Left ventricle myocardium inferior (tissue), 1 donor: ENCODE results near the gene FSTL5. TPM values are rescaled to one million over a fixed set of nuclear protein-coding genes. Genes with fewer than 3 reads are reported as not detected.

Experiments used
- DNase-seq: peaks from one replicate; pipeline ENCODE4 v3.0.0-alpha.2; 2020
- H3K27ac ChIP-seq: fragments of 200-600 bp; replicated peaks from 2 replicates; pipeline ENCODE4 v1.8.0; 2021
- H3K27me3 ChIP-seq: fragments of 200-600 bp; 2 replicates; pipeline ENCODE4 v1.8.0; 2021; ENCODE audit warnings: low read depth
- H3K36me3 ChIP-seq: fragments of 200-600 bp; 2 replicates; pipeline ENCODE4 v1.8.0; 2021
- H3K4me1 ChIP-seq: fragments of 200-600 bp; 2 replicates; pipeline ENCODE4 v1.8.0; 2021
- H3K4me3 ChIP-seq: fragments of 200-600 bp; 2 replicates; pipeline ENCODE4 v1.8.0; 2021; ENCODE audit warnings: mild to moderate bottlenecking, moderate library complexity
- H3K9me3 ChIP-seq: fragments of 200-600 bp; replicated peaks from 2 replicates; pipeline ENCODE4 v1.8.0; 2021
- intact Hi-C: fragments of 100-400 bp; cut with micrococcal nuclease; formaldehyde crosslinking; loops from one replicate; pipeline ENCODE4 v1.11.0; 2022
- total RNA-seq: library from RNA; stranded (reverse); fragmentation: NEBNext Ultra II Directional; extraction: Animal tissue kit (Norgen Biotek cat#: 25700); gene quantifications from one replicate; pipeline ENCODE4 v1.2.1, GENCODE V29; 2021
- TF ChIP-seq, protein P1 (sequence below): fragments of 200-600 bp; IDR thresholded peaks from 2 replicates; pipeline ENCODE4 v1.8.0; 2021; ENCODE audit warnings: antibody characterized with exemption, mild to moderate bottlenecking, borderline replicate concordance
- donor health status: DM: no; HTN: yes; CAD: no; lungs with severe emphysema.

FSTL5 gene
- total RNA-seq, 1 donor from 2014 or later, result not detected

DNA sequence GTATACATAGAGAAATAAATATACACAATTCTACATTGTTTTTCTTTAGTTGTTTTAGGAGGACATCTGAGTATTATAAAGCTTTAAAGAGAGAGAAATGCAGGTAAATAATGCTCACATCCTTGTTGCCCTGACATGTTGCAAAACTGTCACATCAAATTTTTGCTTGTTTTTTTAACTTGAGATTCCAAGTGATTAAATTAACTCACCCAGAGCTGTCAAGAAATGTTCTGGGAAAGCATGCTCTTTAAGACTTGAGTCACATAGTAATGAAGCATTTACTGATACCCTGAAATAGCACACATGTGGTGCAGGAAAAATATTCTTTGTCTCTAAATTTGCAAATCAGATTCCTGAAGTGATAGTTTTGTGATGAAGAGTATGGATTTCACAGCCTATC is 665.6 kb downstream of the FSTL5 start:
- DNase-seq, result no peak
- no peak overlapping the region for H3K4me3 ChIP-seq
- TF ChIP-seq, protein P1, sequence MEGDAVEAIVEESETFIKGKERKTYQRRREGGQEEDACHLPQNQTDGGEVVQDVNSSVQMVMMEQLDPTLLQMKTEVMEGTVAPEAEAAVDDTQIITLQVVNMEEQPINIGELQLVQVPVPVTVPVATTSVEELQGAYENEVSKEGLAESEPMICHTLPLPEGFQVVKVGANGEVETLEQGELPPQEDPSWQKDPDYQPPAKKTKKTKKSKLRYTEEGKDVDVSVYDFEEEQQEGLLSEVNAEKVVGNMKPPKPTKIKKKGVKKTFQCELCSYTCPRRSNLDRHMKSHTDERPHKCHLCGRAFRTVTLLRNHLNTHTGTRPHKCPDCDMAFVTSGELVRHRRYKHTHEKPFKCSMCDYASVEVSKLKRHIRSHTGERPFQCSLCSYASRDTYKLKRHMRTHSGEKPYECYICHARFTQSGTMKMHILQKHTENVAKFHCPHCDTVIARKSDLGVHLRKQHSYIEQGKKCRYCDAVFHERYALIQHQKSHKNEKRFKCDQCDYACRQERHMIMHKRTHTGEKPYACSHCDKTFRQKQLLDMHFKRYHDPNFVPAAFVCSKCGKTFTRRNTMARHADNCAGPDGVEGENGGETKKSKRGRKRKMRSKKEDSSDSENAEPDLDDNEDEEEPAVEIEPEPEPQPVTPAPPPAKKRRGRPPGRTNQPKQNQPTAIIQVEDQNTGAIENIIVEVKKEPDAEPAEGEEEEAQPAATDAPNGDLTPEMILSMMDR, result no peak
- no peaks in the 10 kb centered on the region for H3K36me3 ChIP-seq
- intact Hi-C loops, result no loop called here
- H3K4me1 ChIP-seq, result no peaks in the 10 kb centered on the region
- no peaks in the 10 kb centered on the region for H3K9me3 ChIP-seq
- H3K27me3 ChIP-seq, result no peaks in the 10 kb centered on the region
- no peak overlapping the region for H3K27ac ChIP-seq

DNA sequence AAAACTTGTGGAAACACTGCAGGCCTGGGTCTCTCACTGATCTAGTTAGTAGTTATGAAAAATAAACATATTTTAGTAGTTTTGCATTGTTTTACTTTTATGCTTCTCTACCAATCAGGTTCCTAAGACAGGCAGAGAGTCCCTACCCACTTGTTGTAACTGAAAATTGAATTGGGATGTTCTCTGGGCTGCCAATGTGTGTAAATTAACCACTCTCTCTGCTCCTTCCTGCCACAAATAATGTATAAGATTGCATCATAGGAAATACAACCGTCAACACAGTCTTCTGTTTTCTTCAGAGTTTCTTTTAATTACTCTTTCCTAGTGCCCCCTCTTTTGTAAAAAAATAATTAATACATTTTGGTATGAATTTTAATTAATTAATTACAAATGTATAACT is 677.3 kb downstream of the FSTL5 start:
- no peaks in the 10 kb centered on the region for H3K36me3 ChIP-seq
- no peak overlapping the region for H3K27ac ChIP-seq
- no peaks in the 10 kb centered on the region for H3K9me3 ChIP-seq
- no peaks in the 10 kb centered on the region for H3K27me3 ChIP-seq
- no peaks in the 10 kb centered on the region for H3K4me1 ChIP-seq
- intact Hi-C loops, result no loop called here
- DNase-seq, result no peak
- H3K4me3 ChIP-seq, result no peak overlapping the region
- TF ChIP-seq, protein P1, result no peak

DNA sequence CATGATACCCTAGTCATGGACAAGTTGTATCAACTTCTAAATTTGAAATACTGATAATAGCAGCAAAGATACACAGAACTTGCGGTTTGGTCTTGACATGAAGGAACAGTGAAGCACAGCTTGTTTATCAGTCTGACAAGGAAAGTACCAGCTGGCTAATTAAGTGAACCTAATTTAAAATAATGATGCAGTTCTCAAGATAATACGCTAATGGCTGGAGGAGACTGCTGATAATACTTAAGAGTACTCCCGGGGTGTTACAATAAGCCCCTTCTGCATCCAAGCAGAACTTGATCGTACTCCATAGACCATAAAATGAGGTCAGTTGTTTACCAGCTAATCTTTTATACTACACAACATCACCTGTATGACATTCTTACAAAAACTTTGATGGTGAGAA is 697.5 kb downstream of the FSTL5 start:
- DNase-seq, result no peak
- H3K4me1 ChIP-seq, result no peaks in the 10 kb centered on the region
- H3K27me3 ChIP-seq, result no peaks in the 10 kb centered on the region
- no peak overlapping the region for H3K27ac ChIP-seq
- intact Hi-C loops, result no loop called here
- H3K4me3 ChIP-seq, result no peak overlapping the region
- TF ChIP-seq, protein P1, result no peak
- no peaks in the 10 kb centered on the region for H3K36me3 ChIP-seq
- no peaks in the 10 kb centered on the region for H3K9me3 ChIP-seq

DNA sequence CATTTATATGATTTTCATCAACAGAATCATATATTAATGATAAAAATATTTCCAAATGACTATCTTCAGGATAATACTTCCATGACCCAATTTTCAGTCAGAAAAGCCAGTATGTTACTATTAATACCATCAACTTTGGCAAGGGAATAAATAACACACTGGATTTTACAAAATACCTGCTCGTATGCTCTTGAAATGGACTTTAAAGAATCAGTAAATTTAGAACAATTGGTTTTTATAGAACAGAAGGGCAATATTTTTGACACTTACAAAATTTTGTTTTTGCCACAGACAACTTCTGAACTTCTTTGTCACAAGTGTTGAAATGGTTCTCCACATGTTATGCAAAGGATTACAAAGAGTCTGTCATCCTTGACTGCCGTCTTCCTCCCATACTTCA is 700.4 kb downstream of the FSTL5 start:
- H3K36me3 ChIP-seq, result no peaks in the 10 kb centered on the region
- DNase-seq, result no peak
- no peaks in the 10 kb centered on the region for H3K4me1 ChIP-seq
- no peaks in the 10 kb centered on the region for H3K9me3 ChIP-seq
- H3K27ac ChIP-seq, result no peak overlapping the region
- intact Hi-C loops, result no loop called here
- no peaks in the 10 kb centered on the region for H3K27me3 ChIP-seq
- no peak overlapping the region for H3K4me3 ChIP-seq
- TF ChIP-seq, protein P1, result no peak

DNA sequence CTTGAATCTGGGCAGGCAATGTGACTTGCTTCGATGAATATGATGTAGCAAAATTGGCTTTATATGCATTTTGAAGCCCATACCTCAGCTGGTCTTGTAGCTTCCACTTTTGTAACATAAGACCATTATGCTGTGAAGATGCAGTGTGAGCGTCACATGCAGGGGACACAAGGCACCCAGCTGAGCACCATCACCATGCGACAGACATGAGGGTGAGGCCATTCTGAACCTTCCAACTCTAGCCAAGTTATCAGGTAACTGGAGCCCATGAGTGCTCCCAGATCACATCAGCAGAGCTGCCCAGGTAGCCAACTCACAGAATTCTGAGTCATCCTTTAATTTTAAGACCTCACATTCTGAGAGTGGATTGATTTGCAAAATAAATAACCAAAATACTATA is 705.9 kb downstream of the FSTL5 start:
- no peaks in the 10 kb centered on the region for H3K4me1 ChIP-seq
- H3K27ac ChIP-seq, result no peak overlapping the region
- no peaks in the 10 kb centered on the region for H3K36me3 ChIP-seq
- H3K9me3 ChIP-seq, result no peaks in the 10 kb centered on the region
- intact Hi-C loops, result no loop called here
- no peaks in the 10 kb centered on the region for H3K27me3 ChIP-seq
- no peak overlapping the region for H3K4me3 ChIP-seq
- TF ChIP-seq, protein P1, result no peak
- DNase-seq, result no peak

DNA sequence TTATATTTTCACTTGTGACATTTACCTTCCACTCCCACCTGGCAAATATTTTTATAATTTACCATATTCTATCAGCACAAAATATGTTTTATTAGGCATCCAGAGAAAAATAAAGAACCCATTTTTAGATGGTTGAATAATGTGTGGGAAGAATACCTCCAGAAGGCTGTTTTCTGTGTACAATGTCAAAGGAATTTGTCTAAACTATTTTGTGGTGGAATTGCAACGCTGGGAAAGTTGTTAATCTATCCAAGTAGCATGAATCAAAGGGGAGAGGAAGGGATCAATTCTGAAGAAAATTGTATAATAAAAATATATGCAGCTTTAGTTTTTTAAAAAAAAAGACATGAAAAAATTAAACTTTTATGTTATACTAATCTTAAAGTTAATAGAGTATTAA is 706.5 kb downstream of the FSTL5 start:
- Histone ChIP-seq H3K4me3 (no peak overlapping the region), H3K27ac (no peak overlapping the region), H3K4me1 (no peaks in the 10 kb centered on the region), H3K27me3 (no peaks in the 10 kb centered on the region), H3K9me3 (no peaks in the 10 kb centered on the region), H3K36me3 (no peaks in the 10 kb centered on the region)
- intact Hi-C loops, result no loop called here
- TF ChIP-seq, protein P1, result no peak
- no peak for DNase-seq
